K562 (cell line): Measurements from ENCODE around the gene FGF14. TPM values are rescaled to one million over a fixed set of nuclear protein-coding genes. Genes with fewer than 3 reads are reported as not detected.

ENCODE experiments used
- ATAC-seq: fragments of 200-7000 bp; cut with Tn5 transposase; 3 replicates; pipeline ENCODE4 v1.9.1; 2020; ENCODE audit warnings: moderate library complexity
- BruUV-seq: library from RNA; stranded (reverse); fragments of 400-500 nt; replicated peaks from 2 replicates; lab custom pipeline; 2021; lab: Mats Ljungman, UMichigan
- CTCF ChIA-PET: fragments of 300-600 bp; formaldehyde crosslinking; extraction: SDS; loops from one replicate; lab custom pipeline; 2021; ENCODE audit warnings: low intra/inter-chr PET ratio; lab: Yijun Ruan, JAX
- POLR2A ChIA-PET: fragments of 300-600, 350-650 bp; sonication (Branson Sonifier 250); formaldehyde crosslinking; extraction: SDS; loops from one replicate; lab custom pipeline; 2021; ENCODE audit warnings: antibody characterized with exemption, inconsistent platforms; lab: Yijun Ruan, JAX
- DNase-seq, 4 experiments: peaks; one replicate each; pipeline versions ENCODE4 v3.0.0 to v3.0.0-alpha.2; 2011 to 2018; ENCODE audit warnings: low spot score in 3 of 4, mixed read lengths in 3 of 4; ENCODE audit errors: extremely low read depth in 1 of 4
- FAIRE-seq: peaks from 2 replicates; lab custom pipeline; 2011; peaks lifted over from hg19 to GRCh38; lab: Jason Lieb, UNC
- H2AFZ ChIP-seq: 2 replicates; pipeline ENCODE4 v1.6.0; 2011; ENCODE audit warnings: low read depth, low read length, control low read depth, inconsistent platforms
- H3K27ac ChIP-seq: fragments of 200-600 bp; 3 replicates; pipeline ENCODE4 v1.8.0; 2011; ENCODE audit warnings: low read depth, mild to moderate bottlenecking, control low read depth, inconsistent platforms, low read length, moderate library complexity, mixed read lengths; ENCODE audit errors: extremely low read depth
- H3K27me3 ChIP-seq, 2 experiments: fragments of 300-600 bp in 1 of 2; 2 replicates in 1 of 2; 3 replicates in 1 of 2; pipeline versions ENCODE4 v1.6.0 to v1.8.0; 2011; ENCODE audit warnings: inconsistent platforms in 2 of 2, low read length in 2 of 2, mild to moderate bottlenecking in 1 of 2, mixed read lengths in 1 of 2, moderate library complexity in 1 of 2; ENCODE audit not compliant: control insufficient read depth in 2 of 2, insufficient read depth in 2 of 2
- H3K36me3 ChIP-seq: fragments of 300-600 bp; 3 replicates; pipeline ENCODE4 v1.8.0; 2011; ENCODE audit warnings: mild to moderate bottlenecking, low read length, inconsistent platforms; ENCODE audit not compliant: control insufficient read depth, insufficient read depth
- H3K4me1 ChIP-seq, 2 experiments: fragments of 200-600 bp in 1 of 2; replicated peaks in 1 of 2; 2 replicates in 1 of 2; 3 replicates in 1 of 2; pipeline versions ENCODE4 v1.5.1 to v1.8.0; 2011; ENCODE audit warnings: inconsistent platforms in 2 of 2, low read length in 2 of 2, mild to moderate bottlenecking in 1 of 2, mixed read lengths in 1 of 2, moderate library complexity in 1 of 2; ENCODE audit not compliant: control insufficient read depth in 2 of 2, insufficient read depth in 2 of 2
- H3K4me2 ChIP-seq: 2 replicates; pipeline ENCODE4 v1.6.1; 2011; ENCODE audit warnings: low read length, control low read depth, inconsistent platforms, mixed read lengths; ENCODE audit not compliant: insufficient read depth
- H3K4me3 ChIP-seq: fragments of 200-600 bp; sonication (generic), shearing (Covaris generic); 2 replicates; pipeline ENCODE4 v1.5.1; 2016; ENCODE audit warnings: control low read depth, inconsistent platforms
- H3K79me2 ChIP-seq: fragments of 200-600 bp; 3 replicates; pipeline ENCODE4 v1.8.0; 2011; ENCODE audit warnings: low read length, inconsistent platforms; ENCODE audit not compliant: control insufficient read depth, insufficient read depth
- H3K9ac ChIP-seq, 2 experiments: 2 replicates each; pipeline versions ENCODE4 v1.6.0 to v1.6.1; 2011; ENCODE audit warnings: low read depth in 2 of 2, low read length in 2 of 2, control low read depth in 1 of 2, inconsistent platforms in 1 of 2, mild to moderate bottlenecking in 1 of 2, mixed read lengths in 1 of 2; ENCODE audit not compliant: insufficient read depth in 1 of 2
- H3K9me1 ChIP-seq: one replicate; pipeline ENCODE4 v1.6.0; 2011; ENCODE audit warnings: inconsistent platforms, mild to moderate bottlenecking, low read length, moderate library complexity; ENCODE audit not compliant: control insufficient read depth, insufficient read depth
- H3K9me3 ChIP-seq: replicated peaks from 2 replicates; pipeline ENCODE4 v1.5.1; 2011; ENCODE audit warnings: low read depth, low read length, inconsistent platforms; ENCODE audit not compliant: control insufficient read depth, insufficient read depth
- H4K20me1 ChIP-seq: replicated peaks from 2 replicates; pipeline ENCODE4 v1.6.1; 2011; ENCODE audit warnings: low read length, inconsistent platforms, mixed read lengths; ENCODE audit not compliant: control insufficient read depth, insufficient read depth
- CBX5 ChIP-seq: IDR thresholded peaks from 2 replicates; pipeline ENCODE4 v1.6.1; 2014; ENCODE audit warnings: low read depth, borderline replicate concordance
- CGGBP1 ChIP-seq: fragments of 250-450 bp; sonication (Bioruptor Pico); IDR thresholded peaks from 2 replicates; pipeline ENCODE4 v1.9.0; 2021; ENCODE audit warnings: mild to moderate bottlenecking
- FOXO4 ChIP-seq: fragments of 450-650 bp; formaldehyde crosslinking; IDR thresholded peaks from 2 replicates; pipeline ENCODE4 v1.4.0; 2020; ENCODE audit warnings: mild to moderate bottlenecking, moderate library complexity
- HMG20B ChIP-seq: fragments of 250-450 bp; sonication (Bioruptor Pico); IDR thresholded peaks from 2 replicates; pipeline ENCODE4 v1.5.0; 2021; ENCODE audit warnings: mild to moderate bottlenecking
- MITF ChIP-seq: IDR thresholded peaks from 2 replicates; pipeline ENCODE4 v1.6.1; 2014; ENCODE audit warnings: antibody characterized with exemption
- PREB ChIP-seq: sonication (generic); formaldehyde crosslinking; IDR thresholded peaks from 2 replicates; pipeline ENCODE4 v1.8.1; 2023; ENCODE audit warnings: mild to moderate bottlenecking, missing genetic modification reagents
- RBM17 ChIP-seq: fragments of 200-400 bp; formaldehyde crosslinking; IDR thresholded peaks from 2 replicates; pipeline ENCODE4 v1.6.1; 2017; ENCODE audit warnings: low read depth, mild to moderate bottlenecking, low read length, borderline replicate concordance
- RUNX1 ChIP-seq: sonication (generic); IDR thresholded peaks from 2 replicates; pipeline ENCODE4 v1.6.1; 2016; ENCODE audit warnings: antibody characterized with exemption, low read depth
- UBTF ChIP-seq, 2 experiments: IDR thresholded peaks; 2 replicates each; pipeline ENCODE4 v1.6.1; 2012; ENCODE audit warnings: improper control_type of control experiment in 2 of 2, low read depth in 2 of 2, low read length in 2 of 2, borderline replicate concordance in 1 of 2
- USF2 ChIP-seq: sonication (generic); formaldehyde crosslinking; IDR thresholded peaks from 2 replicates; pipeline ENCODE4 v1.5.0; 2020; ENCODE audit warnings: missing genetic modification reagents
- ZEB2 ChIP-seq: fragments of 450-650 bp; IDR thresholded peaks from 2 replicates; pipeline ENCODE4 v1.6.1; 2016
- ZFP36 ChIP-seq: fragments of 150-350 bp; IDR thresholded peaks from 2 replicates; pipeline ENCODE4 v1.6.1; 2018; ENCODE audit warnings: low read length, low read depth; ENCODE audit not compliant: partially characterized antibody
- ZNF197 ChIP-seq: fragments of 200-800 bp; sonication (Bioruptor generic); IDR thresholded peaks from 2 replicates; pipeline ENCODE4 v1.6.1; 2016; ENCODE audit warnings: low read depth, missing genetic modification characterization, missing compliant biosample characterization
- ZNF253 ChIP-seq: fragments of 250-450 bp; sonication (Bioruptor Pico); conservative IDR thresholded peaks from 2 replicates; pipeline ENCODE4 v1.6.1; 2021; ENCODE audit warnings: mild to moderate bottlenecking
- WGBS: fragments of 100-300 bp; shearing (Covaris generic); methylation state at CpG from one replicate; pipeline ENCODE4 v1.1.6; 2016; ENCODE audit warnings: low coverage, mixed read lengths; ENCODE audit not compliant: insufficient coverage; ENCODE audit errors: missing lambda C conversion rate; 5-methylcytosine and 5-hydroxymethylcytosine counted together
- in situ Hi-C: fragments of 300-500 bp; cut with MboI; formaldehyde crosslinking; loops from 4 replicates; pipeline ENCODE4 v1.15.0; 2018; ENCODE audit warnings: inconsistent platforms, mixed read lengths
- intact Hi-C: fragments of 100-400 bp; cut with micrococcal nuclease; formaldehyde crosslinking; loops from 2 replicates; pipeline ENCODE4 v1.14.2; 2022
- polyA plus RNA-seq, 8 experiments: library from polyadenylated mRNA; depleted of rRNA in 4 of 8; stranded (reverse) in 5 of 8; unstranded in 3 of 8; fragments of >200 nt; fragmentation: Nextera tagmentation in 2 of 8; fragmentation: Illumina TruSeq in 1 of 8; extraction: Ambion mirVana in 2 of 8; extraction: Trizol in 1 of 8; gene quantifications; 2 replicates each; pipeline versions ENCODE4 v1.2.1 to v1.2.3, GENCODE V29; 2011 to 2014; ENCODE audit warnings: inconsistent platforms in 1 of 8, missing spikeins in 1 of 8
- total RNA-seq, 7 experiments: library from RNA; depleted of rRNA in 6 of 7; stranded (reverse); fragments of >200 nt in 6 of 7; fragmentation: Illumina TruSeq in 2 of 7; extraction: Trizol in 2 of 7; gene quantifications; 2 replicates each; pipeline versions ENCODE4 v1.2.1 to v1.2.3, GENCODE V29; 2011 to 2021; ENCODE audit warnings: low replicate concordance in 1 of 7

The FGF14 gene
- total and polyA plus RNA-seq, 9 of the 15 experiments (the other 6 are each of a cell fraction or from before 2014, with no cell fraction given) = not detected

GRCh38 chr13:102038787-102039186, 363.1 kb downstream of the FGF14 start:
- intact Hi-C loops = no loop called here
- BruUV-seq = no TSS peak
- Histone ChIP-seq H2AFZ (no peak overlapping the region), H3K9ac (no peak overlapping the region), H3K4me1 (no peaks in the 10 kb centered on the region), H3K4me2 (no peak overlapping the region), H3K9me3 (no peaks in the 10 kb centered on the region), H3K27me3 (no peaks in the 10 kb centered on the region), H3K9me1 (no peaks in the 10 kb centered on the region), H3K27ac (no peak overlapping the region), H3K79me2 (no peaks in the 10 kb centered on the region), H3K36me3 (no peaks in the 10 kb centered on the region), H4K20me1 (no peaks in the 10 kb centered on the region), H3K4me3 (no peak overlapping the region)
- no peak for ATAC-seq
- ChIA-PET CTCF (no interaction called here), POLR2A (no interaction called here)
- DNase-seq = no peak
- 0% methylated on average over 1 of the region's 1 CpG for WGBS
- FAIRE-seq = no peak
- in situ Hi-C loops = no loop called here
- TF ChIP-seq CBX5 = no peak
- no peak for TF ChIP-seq MITF
- no peak for TF ChIP-seq CGGBP1 (CRISPR knock-in tag)
- TF ChIP-seq ZEB2 = no peak
- TF ChIP-seq USF2 (CRISPR knock-in tag) = no peak
- no peak for TF ChIP-seq PREB (CRISPR knock-in tag)
- TF ChIP-seq FOXO4 (CRISPR knock-in tag) = no peak
- no peak for TF ChIP-seq ZNF253 (CRISPR knock-in tag)
- no peak for TF ChIP-seq RUNX1
- TF ChIP-seq ZFP36 = no peak
- no peak for TF ChIP-seq ZNF197 (CRISPR knock-in tag)
- TF ChIP-seq UBTF (IDR thresholded peaks at IDR 0.05; ENCODE audit: borderline replicate concordance in 1 of 2, low read depth in 2 of 2, low read length in 2 of 2) = no peak
- TF ChIP-seq HMG20B (CRISPR knock-in tag) = no peak
- TF ChIP-seq RBM17 = no peak
